Measurements from ENCODE around the gene EXOSC5.
"Not testable (repeated sequence)": the region's sequence is repeated elsewhere in the genome, so short reads cannot be mapped to it uniquely, and the experiment has no call there.

EXOSC5 gene

DNA sequence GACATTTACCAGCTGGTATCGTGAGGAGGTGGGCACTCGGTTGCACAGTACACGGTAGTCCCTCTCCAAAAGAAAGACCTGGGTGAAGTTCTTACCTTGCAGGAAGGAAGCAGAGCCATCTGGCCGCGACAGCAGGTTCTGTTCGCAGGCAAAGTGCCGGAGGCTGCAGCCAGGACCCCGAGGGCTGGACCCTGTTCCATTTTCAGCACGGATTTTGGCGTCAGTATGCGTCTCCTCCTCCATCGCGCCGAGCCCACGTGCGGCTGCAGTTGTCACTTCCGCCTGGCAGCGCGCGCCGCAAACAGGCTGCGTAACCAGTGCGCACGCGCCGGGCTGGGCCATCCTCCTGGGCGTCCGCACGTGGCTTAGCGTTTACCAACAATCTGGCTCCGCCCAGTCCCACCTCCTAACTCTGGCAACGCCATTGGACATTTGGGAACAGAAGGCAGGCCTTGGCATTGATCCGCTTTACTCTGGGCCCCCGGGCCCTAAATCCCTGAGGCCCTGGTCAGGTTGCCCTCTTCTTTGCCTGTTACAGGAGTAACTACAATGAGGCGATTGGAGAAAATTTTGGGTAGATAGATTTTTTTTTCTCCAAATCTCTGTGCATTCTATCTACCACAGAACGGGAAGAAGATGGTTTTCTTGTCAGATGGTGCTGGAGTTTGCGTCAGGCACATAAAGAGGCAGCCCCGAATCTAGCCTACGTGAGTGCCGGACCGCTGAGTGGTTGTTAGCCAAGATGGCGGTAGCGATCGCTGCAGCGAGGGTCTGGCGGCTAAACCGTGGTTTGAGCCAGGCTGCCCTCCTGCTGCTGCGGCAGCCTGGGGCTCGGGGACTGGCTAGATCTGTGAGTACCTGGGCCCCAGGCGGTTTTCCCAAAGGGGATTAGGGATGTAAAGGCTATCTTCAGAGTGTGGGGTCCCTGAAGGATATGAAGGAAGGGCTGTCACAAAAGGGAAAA lies at the start of gene EXOSC5, which contains the start of gene BCKDHA:
Gene EXOSC5, minus strand, starts transcription at position 274 of the 964 bp plus-strand sequence. Its CDS starts 31 bp downstream, at position 243.
Gene BCKDHA, plus strand, starts transcription at position 733 of the 964 bp plus-strand sequence. Its CDS starts 10 bp downstream, at position 743.
- DNase-seq (ENCODE audit: low read depth in 3 of 3, low spot score in 1 of 3) = peak; percentile 94 to 100 (median 97)

DNA sequence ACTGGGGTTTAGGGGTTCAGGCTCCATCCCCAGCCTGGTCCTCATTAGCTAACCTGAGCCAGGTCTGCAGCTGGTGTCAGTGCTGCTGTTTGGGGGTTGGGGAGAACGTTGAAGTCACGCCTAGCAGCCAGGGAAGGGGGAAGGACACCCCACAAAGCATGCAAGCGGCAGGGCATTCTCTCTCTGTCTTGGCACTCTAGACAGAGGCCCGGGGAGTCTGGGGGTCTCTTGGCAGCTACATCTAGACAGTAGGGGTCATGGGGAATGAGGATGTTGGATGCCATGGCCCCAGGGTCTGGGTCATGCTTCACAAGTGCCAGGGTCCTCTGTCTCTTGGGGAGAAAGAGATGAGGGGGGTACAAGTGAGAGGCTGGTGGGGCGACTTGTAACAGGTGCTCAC lies 48.4 kb upstream of the EXOSC5 start:
- no peak for DNase-seq (ENCODE audit: low read depth in 3 of 3, low spot score in 1 of 3)

DNA sequence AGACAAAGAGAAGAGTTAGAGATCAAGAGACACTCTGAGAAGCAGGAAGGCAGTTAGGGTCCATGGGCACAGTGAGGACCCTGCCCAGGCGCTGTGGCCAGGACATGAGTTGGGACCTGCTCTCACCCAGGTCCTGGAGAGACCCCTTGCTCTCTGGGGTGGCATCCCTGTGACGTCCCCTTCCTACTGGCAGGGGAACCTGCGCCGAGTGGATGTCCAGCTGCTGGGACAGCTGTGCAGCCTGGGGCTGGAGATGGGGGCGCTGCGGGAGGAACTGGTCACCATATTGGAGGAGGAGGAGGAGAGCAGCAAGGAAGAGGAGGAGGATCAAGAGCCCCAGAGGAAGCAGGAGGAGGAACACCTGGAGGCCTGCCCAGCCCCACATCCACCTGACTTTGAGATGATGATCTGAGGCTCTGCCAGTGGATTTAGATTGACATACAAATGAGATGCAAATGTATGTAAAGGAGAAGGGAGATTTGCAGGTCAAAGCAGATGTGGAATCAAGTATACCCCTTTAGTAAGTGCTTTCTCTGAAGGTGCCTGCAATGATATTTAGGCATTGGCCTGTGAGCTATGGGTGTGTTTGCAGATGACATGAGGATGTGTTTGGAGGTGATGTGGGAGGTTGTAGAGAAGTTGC lies 46.8 kb upstream of the EXOSC5 start:
- DNase-seq (ENCODE audit: low read depth in 3 of 3, low spot score in 1 of 3) = no peak

DNA sequence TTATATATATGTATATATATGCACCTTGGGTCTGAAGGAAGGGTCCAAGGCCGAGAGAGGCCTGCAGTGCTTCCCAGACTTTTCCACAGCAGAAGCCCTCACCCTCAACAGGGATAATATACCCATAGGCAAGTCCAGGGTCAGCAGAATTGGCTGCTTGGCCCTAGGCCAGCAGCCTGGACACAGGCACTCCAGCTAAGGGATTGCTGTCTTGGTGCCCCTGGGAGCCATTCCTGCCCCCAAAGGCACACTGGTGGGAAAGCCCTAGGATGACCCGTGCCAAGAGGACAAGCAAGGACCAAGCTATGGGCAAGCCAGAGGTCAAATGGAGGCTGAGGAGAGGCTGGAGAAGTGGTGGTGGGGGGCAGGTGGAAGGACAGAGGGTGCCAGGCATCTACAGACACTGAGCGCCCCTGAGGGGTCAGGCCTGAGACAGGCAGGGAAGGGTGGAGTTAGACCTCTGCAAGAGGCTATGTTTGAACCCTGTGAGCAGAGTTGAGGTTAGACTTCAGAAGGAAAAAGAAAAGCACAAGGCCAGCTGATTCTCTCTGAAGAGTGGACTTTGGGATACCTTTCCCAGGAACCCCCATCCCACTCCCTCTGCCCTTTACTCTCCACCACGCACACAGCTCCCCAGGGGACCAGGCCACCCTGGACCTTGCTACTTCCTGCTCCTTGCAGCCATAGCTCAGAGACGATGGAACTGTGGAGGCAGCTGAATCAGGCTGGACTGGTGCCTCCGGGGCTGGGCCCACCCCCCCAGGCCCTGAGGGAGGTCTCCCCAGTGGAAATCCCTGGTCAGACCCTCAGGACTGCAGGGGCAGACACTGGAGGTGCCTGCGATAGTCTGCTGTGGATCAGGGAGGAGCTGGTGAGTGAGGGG lies 45.6 kb upstream of the EXOSC5 start, which contains the start of gene ERICH4:
Gene ERICH4, plus strand, starts transcription at position 684 of the 883 bp plus-strand sequence. Its CDS starts 14 bp downstream, at position 698.
- no peak for DNase-seq (ENCODE audit: low read depth in 3 of 3, low spot score in 1 of 3)

DNA sequence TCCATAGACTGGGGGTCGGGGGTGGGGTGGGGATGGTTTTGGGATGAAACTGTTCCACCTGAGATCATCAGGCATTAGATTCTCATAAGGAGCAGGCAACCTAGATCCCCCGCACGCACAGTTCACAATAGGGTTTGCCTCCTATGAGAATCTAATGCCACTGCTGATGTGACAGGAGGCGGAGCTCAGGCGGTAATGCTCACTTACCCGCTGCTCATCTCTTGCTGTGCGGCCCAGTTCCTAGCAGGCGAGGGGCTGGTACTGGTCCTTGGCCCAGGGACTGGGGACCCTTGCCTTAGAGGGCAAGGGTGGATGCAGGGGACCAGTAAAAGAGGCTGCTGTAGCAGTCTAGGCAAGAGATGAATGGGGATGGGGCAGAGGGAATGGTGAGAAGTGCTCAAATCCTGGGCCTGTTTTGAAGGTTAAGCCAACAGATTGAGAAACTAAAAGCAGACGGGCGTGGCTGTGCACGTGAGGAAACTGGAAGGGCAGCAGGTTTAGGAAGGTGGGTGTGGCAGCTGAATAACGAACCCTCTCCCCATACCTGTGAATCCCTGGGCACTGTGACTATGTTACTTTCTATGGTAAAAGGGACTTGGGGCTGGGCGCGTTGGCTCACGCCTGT lies 44.3 kb upstream of the EXOSC5 start:
- no peak for DNase-seq (ENCODE audit: low read depth in 3 of 3, low spot score in 1 of 3)

DNA sequence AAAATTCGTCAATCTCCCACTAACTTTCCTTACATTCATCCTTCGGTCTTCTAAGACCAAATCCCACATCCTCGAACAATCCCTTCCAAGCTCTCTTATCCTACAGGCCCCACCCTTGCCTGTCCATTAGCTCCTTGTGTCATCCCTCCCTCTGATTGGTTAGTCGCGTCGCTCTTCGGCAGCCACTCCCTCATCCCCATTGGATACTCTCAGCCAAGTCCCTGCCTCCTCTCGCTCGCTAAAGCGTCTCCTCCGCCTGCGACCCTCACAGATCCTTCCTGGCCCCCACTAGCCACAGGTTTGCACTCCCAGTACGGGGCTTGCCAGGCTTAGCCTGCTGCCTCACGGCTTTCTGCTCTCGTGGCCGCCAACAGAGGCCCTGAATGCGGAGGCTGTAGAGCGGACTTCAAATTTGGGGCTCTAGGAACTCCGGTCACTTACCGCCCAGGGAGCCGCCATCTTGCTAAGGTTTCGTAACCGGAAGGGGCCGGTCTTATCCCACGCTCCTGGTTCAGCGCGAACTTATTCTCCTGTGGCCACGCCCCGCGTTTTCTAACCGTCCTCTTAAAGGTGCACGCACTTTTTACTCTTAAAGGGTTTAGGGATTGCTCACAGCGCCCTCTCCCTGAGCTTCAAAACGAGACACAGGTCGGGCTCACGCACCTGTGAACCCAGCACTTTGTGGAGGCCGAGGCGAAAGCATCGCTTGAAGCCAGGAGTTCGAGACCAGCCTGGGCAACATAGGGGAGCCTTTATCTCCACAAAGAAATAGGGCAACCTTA lies 42.5 kb upstream of the EXOSC5 start, which contains the start of gene DMAC2:
Gene DMAC2, minus strand, starts transcription at position 472 of the 782 bp plus-strand sequence. Its CDS starts 13 bp downstream, at position 459.
- peak; percentile 80 to 85 (median 83) for DNase-seq (ENCODE audit: low read depth in 3 of 3, low spot score in 1 of 3)

DNA sequence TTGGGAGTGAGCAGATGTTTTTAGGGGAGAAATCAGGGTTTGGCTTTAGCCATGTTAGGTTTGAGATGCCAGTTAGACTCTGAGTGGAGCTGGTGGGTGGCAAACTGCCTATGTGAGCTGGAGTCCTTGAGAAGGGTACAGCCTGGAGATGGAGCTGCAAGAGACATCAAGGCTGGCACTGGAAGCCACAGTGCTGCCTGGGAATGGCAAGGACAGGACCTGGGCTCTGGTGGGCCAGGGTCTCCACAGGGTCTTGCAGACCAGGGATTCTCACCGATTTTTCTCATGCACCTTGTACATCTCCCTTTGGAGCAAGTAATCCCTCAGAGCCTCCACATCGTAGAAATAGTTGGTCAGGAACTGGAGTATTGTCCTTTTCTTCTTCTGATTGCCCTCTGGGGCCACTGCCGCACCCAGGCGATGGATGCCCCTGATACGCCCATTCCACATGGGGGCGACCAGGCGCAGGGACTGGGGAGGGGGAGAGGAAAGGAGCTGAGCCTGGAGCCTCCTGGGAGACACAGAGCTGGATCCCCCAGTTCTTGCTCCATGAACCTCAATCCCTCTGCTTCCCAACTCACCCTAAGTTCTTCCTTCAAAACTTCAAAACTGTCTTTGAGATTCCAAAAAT lies 40.9 kb upstream of the EXOSC5 start:
- DNase-seq (ENCODE audit: low read depth in 3 of 3, low spot score in 1 of 3) = no peak

DNA sequence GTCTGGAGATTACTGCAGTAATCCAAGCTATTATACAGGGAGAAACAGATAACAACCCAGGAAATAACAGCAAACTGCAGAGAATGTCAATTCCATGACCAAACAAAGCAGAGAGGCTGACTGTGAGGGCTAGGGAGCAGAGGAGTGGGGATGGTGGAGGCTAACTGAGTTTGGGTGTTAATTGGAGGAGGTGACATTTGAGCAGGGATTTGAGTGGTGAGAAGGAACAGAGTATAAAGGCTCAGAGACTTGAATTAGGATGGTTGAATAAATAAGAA lies 39.5 kb upstream of the EXOSC5 start:
- no peak for DNase-seq (ENCODE audit: low read depth in 3 of 3, low spot score in 1 of 3)

DNA sequence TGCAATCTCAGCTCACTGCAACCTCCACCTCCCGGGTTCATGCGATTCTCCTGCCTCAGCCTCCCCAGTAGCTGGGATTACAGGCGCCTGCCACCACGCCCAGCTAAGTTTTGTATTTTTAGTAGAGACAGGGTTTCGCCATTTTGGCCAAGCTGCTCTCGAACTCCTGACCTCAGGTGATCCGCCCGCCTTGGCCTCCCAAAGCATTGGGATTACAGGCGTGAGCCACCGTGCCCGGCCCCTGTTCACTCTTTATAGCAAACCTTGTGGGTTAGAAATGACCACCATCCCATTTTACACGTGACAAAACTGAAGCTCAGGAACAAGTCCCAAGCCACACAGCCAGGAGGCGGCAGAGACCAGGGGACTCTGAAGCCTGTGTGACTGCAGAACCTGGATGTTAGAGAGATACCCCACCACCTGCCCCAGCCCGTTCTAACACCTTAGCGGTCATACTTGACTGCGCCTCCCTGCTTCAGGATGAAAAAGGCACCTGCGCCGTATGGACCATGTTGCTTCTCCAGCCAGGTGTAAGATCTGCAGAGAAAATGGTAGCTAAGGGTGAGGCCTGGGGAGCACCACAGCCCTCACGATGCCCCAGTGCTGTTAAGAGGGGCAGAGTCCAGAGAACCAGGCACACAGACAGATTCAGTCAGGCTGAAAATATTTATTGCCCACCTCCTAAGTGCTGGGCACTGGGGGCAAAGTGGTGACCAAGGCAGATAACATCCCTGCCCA lies 38.9 kb upstream of the EXOSC5 start:
- DNase-seq (ENCODE audit: low read depth in 3 of 3, low spot score in 1 of 3) = no peak

DNA sequence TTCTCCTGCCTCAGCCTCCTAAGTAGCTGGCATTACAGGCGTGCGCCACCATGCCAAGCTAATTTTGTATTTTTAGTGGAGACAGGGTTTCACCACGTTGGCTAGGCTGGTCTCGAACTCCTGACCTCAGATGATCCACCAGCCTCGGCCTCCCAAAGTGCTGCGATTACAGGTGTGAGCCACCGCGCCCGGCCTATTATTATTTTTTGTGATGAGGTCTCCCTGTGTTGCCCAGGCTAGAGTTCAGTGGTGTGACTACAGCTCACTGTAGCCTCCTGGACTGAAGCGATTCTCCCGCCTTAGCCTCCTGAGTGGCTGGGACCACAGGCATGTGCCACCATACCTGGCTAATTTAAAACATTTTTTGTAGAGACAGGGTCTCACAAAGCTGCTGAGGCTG lies 38.2 kb upstream of the EXOSC5 start:
- DNase-seq (ENCODE audit: low read depth in 3 of 3, low spot score in 1 of 3) = not testable (repeated sequence)

DNA sequence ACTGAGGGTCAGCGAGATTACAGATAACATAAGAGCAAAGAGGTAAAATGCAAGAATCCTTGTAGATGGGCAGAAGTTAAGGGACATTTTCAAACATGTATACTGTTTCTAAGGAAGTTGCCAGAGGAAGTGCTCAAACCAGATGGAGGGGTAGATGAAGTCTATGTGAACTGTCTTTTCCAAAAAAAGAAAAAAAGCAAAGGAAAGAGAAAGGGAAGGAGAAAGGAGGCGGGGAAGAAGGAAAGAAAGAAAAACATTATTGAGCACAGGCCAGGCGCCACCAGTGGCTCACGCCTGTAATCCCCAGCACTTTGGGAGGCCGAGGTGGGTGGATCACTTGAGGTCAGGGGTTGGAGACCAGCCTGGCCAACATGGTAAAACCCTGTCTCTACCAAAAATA lies 37.3 kb upstream of the EXOSC5 start:
- DNase-seq (ENCODE audit: low read depth in 3 of 3, low spot score in 1 of 3) = no peak

DNA sequence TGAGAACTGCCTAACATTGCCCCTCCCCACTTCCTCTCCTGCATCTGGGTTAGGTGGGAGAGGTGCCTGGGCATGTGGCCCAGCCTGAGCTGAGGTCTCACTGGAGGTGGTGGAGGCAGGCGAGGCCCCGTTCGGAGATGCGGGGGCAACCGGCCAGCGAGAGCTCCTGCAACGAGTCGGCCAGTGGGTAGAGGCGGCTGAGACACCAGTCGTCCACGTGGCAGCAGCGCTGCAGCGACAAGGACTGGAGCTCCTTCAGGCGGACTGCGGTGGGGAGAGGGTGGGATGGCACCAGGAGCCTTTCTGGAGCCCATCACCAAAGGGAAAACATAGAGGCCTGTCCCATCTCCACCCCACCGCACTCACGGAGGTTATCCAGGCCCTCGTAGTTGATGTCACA lies 36.0 kb upstream of the EXOSC5 start:
- no peak for DNase-seq (ENCODE audit: low read depth in 3 of 3, low spot score in 1 of 3)

DNA sequence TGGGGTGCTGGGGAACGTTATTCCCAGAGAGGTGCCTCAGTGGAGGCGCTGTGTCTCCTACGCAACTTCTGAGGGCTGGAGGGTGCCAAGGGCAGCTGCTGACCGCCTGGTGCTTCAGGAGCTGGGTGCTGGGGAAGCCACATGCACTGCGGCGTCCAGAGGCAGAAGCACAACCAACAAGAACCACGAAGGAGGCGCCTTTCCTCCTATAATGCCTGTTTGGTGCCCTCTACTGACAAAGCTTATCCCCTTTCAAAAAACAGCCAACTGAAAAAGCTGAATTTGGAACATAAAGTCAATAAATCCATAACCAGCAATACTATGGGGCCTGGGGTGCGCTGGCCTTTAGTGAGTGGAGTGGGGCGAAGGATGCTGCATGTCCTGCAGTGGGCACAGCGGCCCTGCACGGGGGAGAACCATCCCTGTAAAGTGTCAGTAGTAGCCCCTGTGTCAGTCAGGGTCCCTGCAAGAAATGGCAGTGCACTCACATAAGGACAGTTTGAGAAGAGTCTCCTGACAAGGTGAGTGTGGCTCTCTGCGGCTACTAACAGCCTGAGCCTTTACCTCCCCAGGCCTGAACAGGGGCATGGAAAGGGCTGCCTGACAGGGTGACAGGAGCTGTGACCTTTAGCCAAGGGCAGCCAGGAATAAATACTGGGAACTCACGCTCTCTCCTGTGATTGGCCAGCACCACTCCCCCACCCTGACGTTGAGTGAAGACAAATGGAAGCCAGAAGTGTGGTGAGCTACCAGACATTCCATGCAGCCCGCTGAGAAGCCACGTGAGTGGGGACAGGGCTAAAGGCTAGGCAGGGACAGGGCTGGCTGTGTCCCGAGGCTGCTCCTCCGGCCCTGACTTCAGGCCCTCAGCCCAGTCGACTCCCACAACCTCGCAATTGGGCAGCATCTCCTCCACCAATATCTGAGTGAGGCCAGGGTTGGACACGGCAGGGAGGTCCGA lies 34.5 kb upstream of the EXOSC5 start:
- DNase-seq (ENCODE audit: low read depth in 3 of 3, low spot score in 1 of 3) = no peak

DNA sequence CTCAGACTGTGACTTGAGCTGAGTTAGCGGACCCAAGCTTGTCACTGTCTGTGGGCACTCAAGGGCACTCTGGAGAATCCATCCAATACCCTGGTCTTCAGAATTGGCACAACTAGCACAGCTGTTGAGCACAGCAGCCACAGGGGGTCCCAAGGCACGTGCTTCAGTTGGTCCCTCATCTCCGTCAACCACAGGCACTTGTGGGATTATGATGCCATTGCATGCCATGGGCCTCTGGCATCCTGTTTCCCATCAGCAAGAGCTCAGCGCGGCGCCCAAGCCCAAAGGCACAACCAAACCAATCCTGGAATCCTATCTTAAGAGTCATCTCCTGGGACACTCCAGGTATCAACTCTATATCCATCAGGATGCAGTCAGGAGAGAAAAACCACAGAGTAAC lies 33.8 kb upstream of the EXOSC5 start:
- DNase-seq (ENCODE audit: low read depth in 3 of 3, low spot score in 1 of 3) = no peak

DNA sequence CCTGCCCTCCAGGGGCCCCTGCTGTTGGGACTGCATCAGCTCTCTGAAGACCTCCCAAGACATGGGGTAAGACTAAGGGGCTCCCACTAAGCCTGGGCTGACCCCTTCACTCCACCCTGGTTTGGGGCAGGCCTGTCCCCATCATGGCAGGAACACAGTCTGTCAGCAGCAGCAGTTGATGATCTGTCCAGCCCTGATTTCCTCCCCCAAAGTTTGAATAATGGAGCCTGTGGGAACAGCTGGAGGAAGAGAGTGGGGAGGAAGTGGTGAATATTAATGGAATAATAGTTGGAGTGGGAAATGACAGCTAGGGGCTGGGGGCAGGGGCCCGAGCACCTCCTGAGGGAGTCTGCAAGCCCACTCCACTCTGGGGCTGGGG lies 31.3 kb upstream of the EXOSC5 start:
- no peak for DNase-seq (ENCODE audit: low read depth in 3 of 3, low spot score in 1 of 3)

DNA sequence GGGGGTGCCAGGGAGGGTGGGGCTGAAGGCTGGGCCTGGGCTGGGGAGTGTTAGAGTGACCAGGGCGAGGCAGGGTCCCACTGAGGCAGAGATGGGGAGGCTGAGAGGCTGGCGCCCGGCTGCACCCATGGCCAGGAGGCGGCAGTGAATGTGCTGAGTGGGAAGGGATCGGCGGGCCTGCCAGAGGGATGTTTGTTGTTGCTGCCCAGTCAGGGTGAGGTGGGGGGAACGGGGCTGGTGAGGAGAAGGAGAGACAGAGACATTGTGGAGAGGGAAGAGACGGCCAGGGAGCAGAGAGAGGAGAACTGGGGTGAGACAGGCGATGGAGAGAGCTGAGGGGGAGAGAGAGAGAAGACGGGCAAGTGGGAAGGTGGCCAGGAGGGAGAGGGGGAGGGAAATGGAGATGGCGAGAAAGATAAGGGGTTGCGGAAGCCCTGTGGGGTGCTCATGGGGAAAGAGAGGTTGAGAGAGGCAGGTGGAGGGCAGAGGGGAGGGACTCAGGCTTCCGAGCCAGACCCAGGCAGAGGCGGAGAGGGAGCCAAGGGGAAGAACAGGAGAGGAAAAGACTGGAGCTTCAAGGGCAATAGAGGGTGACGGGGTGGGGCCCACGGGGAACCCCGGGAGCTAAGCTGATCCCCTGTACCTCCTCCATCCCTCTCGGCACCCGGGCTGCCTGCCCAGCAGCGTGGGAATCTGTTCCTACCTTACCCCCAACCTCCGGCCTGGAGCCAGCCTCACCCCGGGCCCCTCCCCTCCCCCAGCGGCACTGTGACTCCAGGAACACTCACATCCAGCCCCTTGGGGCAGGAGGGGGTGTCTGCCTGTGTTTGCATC lies 30.7 kb upstream of the EXOSC5 start:
- peak in 1 of 3 donors; percentile 15 for DNase-seq (ENCODE audit: low read depth in 3 of 3, low spot score in 1 of 3)
